ENCODE data around the gene CGN.
"Not testable (repeated sequence)": the region's sequence is repeated elsewhere in the genome, so short reads cannot be mapped to it uniquely, and the experiment has no call there.

Gene CGN

GRCh38 chr1:151502035-151502700 lies 9.0 kb upstream of the CGN start:
- no peak for DNase-seq

- DNase-seq, result no peak
These were observed 8.1 kb upstream of the CGN start for GRCh38 chr1:151502859-151503780.

GRCh38 chr1:151504252-151504651 lies 6.9 kb upstream of the CGN start:
- no peak for DNase-seq

- DNase-seq, result no peak
These were observed 6.4 kb upstream of the CGN start for GRCh38 chr1:151504759-151505158.

- DNase-seq, result no peak
These were observed 2.4 kb upstream of the CGN start for GRCh38 chr1:151508833-151509232.

- DNase-seq, result no peak
These were observed 1.7 kb upstream of the CGN start for GRCh38 chr1:151509350-151510019.

GRCh38 chr1:151510020-151510405 lies 1.2 kb upstream of the CGN start:
- DNase-seq, result no peak

- no peak for DNase-seq
These were observed 602 bp upstream of the CGN start for GRCh38 chr1:151510614-151510956.

GRCh38 chr1:151511636-151512215 lies 539 bp downstream of the CGN start:
- DNase-seq, result no peak

- DNase-seq, result no peak
These were observed 1.1 kb downstream of the CGN start for GRCh38 chr1:151512326-151512725.

- DNase-seq, result no peak
These were observed 1.8 kb downstream of the CGN start for GRCh38 chr1:151512801-151513625.

- DNase-seq, result no peak
These were observed 2.5 kb downstream of the CGN start for GRCh38 chr1:151513626-151514121.

- DNase-seq, result no peak
These were observed 3.2 kb downstream of the CGN start for GRCh38 chr1:151514366-151514765.

GRCh38 chr1:151515265-151515664 lies 4.1 kb downstream of the CGN start:
- DNase-seq, result no peak

GRCh38 chr1:151516031-151516511 lies 4.9 kb downstream of the CGN start:
- no peak for DNase-seq

GRCh38 chr1:151518431-151518830 lies 7.2 kb downstream of the CGN start:
- DNase-seq, result no peak

- DNase-seq, result no peak
These were observed 7.7 kb downstream of the CGN start for GRCh38 chr1:151518936-151519335.

GRCh38 chr1:151519667-151520066 lies 8.5 kb downstream of the CGN start:
- no peak for DNase-seq

- DNase-seq, result no peak
These were observed 9.2 kb downstream of the CGN start for GRCh38 chr1:151520359-151520758.

GRCh38 chr1:151522427-151522826 lies 11.2 kb downstream of the CGN start:
- not testable (repeated sequence) for DNase-seq

- DNase-seq, result no peak
These were observed 12.1 kb downstream of the CGN start for GRCh38 chr1:151523326-151523725.

GRCh38 chr1:151524736-151525135 lies 13.5 kb downstream of the CGN start:
- no peak for DNase-seq
